Caco-2 (cell line): ENCODE measurements around the gene MAGEE1. TPM values are rescaled to one million over a fixed set of nuclear protein-coding genes. Genes with fewer than 3 reads are reported as not detected.

ENCODE experiments used
- Bru-seq: library from RNA; stranded (reverse); fragments of 400-500 nt; gene quantifications from one replicate; lab custom pipeline; 2021; lab: Mats Ljungman, UMichigan
- BruChase-seq, 2 experiments: library from RNA; stranded (reverse); fragments of 400-500 nt; gene quantifications; one replicate each; lab custom pipeline; 2021; lab: Mats Ljungman, UMichigan
- BruUV-seq: library from RNA; stranded (reverse); fragments of 400-500 nt; replicated peaks from 2 replicates; lab custom pipeline; 2021; lab: Mats Ljungman, UMichigan
- CTCF ChIA-PET: fragments of 300-600 bp; sonication (Branson Sonifier 250); formaldehyde crosslinking; loops from one replicate; lab custom pipeline; 2022; ENCODE audit warnings: antibody characterized with exemption; lab: Charles Lee
- POLR2A ChIA-PET: fragments of 300-600 bp; sonication (Branson Sonifier 250); formaldehyde crosslinking; loops from one replicate; lab custom pipeline; 2022; ENCODE audit warnings: antibody characterized with exemption; lab: Charles Lee
- DNase-seq, 2 experiments: peaks; one replicate each; pipeline versions ENCODE4 v3.0.0 to v3.0.0-alpha.2; 2020 to 2022
- H3K27me3 ChIP-seq: replicated peaks from 2 replicates; pipeline ENCODE4 v1.6.0; 2011; ENCODE audit warnings: low read length; ENCODE audit not compliant: control insufficient read depth, insufficient read depth
- H3K36me3 ChIP-seq: 2 replicates; pipeline ENCODE4 v1.5.1; 2011; ENCODE audit warnings: low read length; ENCODE audit not compliant: control insufficient read depth, insufficient read depth
- H3K4me1 ChIP-seq: fragments of 250-450 bp; sonication (Bioruptor Pico); 2 replicates; pipeline ENCODE4 v1.5.1; 2020; ENCODE audit warnings: mild to moderate bottlenecking
- H3K4me3 ChIP-seq: 2 replicates; pipeline ENCODE4 v1.5.1; 2011; ENCODE audit warnings: low read depth, mild to moderate bottlenecking, control low read depth, low read length
- H3K9me3 ChIP-seq: fragments of 250-450 bp; sonication (Bioruptor Pico); 2 replicates; pipeline ENCODE4 v1.5.1; 2020; ENCODE audit warnings: mild to moderate bottlenecking, moderate library complexity
- H3K27ac Mint-ChIP-seq: one replicate; pipeline ENCODE4 v1.8.0; 2022; ENCODE audit warnings: mixed read lengths; ENCODE audit not compliant: unreplicated experiment
- H3K27me3 Mint-ChIP-seq: one replicate; pipeline ENCODE4 v1.8.0; 2022; ENCODE audit warnings: mixed read lengths; ENCODE audit not compliant: insufficient read depth, unreplicated experiment
- H3K36me3 Mint-ChIP-seq: one replicate; pipeline ENCODE4 v1.8.0; 2022; ENCODE audit warnings: mild to moderate bottlenecking, mixed read lengths; ENCODE audit not compliant: insufficient read depth, unreplicated experiment
- H3K4me1 Mint-ChIP-seq: one replicate; pipeline ENCODE4 v1.8.0; 2022; ENCODE audit warnings: low read depth, mixed read lengths; ENCODE audit not compliant: unreplicated experiment
- H3K4me3 Mint-ChIP-seq: one replicate; pipeline ENCODE4 v1.8.0; 2022; ENCODE audit warnings: mild to moderate bottlenecking, moderate library complexity, mixed read lengths; ENCODE audit not compliant: unreplicated experiment
- H3K9me3 Mint-ChIP-seq: one replicate; pipeline ENCODE4 v1.8.0; 2022; ENCODE audit warnings: mixed read lengths; ENCODE audit not compliant: unreplicated experiment
- CTCF ChIP-seq, 2 experiments: fragments of 200-600 bp in 1 of 2; IDR thresholded peaks; 1 replicate in 1 of 2; 2 replicates in 1 of 2; pipeline versions ENCODE4 v1.5.1 to v1.8.0; 2011 to 2022; ENCODE audit warnings: antibody characterized with exemption in 1 of 2, control low read depth in 1 of 2, inconsistent platforms in 1 of 2, low read depth in 1 of 2, low read length in 1 of 2, mild to moderate bottlenecking in 1 of 2, moderate library complexity in 1 of 2; ENCODE audit not compliant: insufficient read depth in 1 of 2, severe bottlenecking in 1 of 2, unreplicated experiment in 1 of 2
- intact Hi-C: fragments of 100-400 bp; cut with micrococcal nuclease; formaldehyde crosslinking; loops from one replicate; pipeline ENCODE4 v1.10.0; 2022; ENCODE audit not compliant: unreplicated experiment
- long read RNA-seq: library from polyadenylated mRNA; stranded (forward); transcript quantifications from one replicate; pipeline ENCODE4 v2.0.0, GENCODE V29; 2022
- total RNA-seq: library from RNA; stranded (reverse); gene quantifications from 2 replicates; pipeline ENCODE4 v1.2.3, GENCODE V29; 2022

The MAGEE1 gene
- 0.56 and 0.66 TPM in 2 replicates for total RNA-seq
- percentile 28 among the genes with signal in this experiment for Bru-seq, nascent RNA
- percentile 45 among the genes with signal in this experiment for BruChase-seq, experiment 1, labeled RNA remaining after a 2-hour chase
- percentile 21 among the genes with signal in this experiment for BruChase-seq, experiment 2, labeled RNA remaining after a 6-hour chase
- long read RNA-seq, result 0 reads

GRCh38 chrX:76427560-76428242 is at the start of gene MAGEE1:
MAGEE1 (plus strand) TSS chrX:76427710; CDS start chrX:76427931, 221 bp downstream.
- CTCF ChIA-PET, result no interaction called here
- Mint-ChIP-seq H3K27me3 (no peaks in the 10 kb centered on the region), H3K4me3 (peak within 1 kb of the TSS; percentile 80), H3K4me1 (no peaks in the 10 kb centered on the region), H3K36me3 (no peaks in the 10 kb centered on the region), H3K27ac (no peak within 1 kb of the TSS), H3K9me3 (no peaks in the 10 kb centered on the region)
- POLR2A ChIA-PET, result no interaction called here
- H3K27me3 ChIP-seq, result no peaks in the 10 kb centered on the region
- H3K36me3 ChIP-seq, result no peaks in the 10 kb centered on the region
- H3K4me3 ChIP-seq, result peak within 1 kb of the TSS; percentile 41
- TF ChIP-seq CTCF (IDR thresholded peaks at IDR 0.05; ENCODE audit: insufficient read depth in 1 of 2, low read depth in 1 of 2, low read length in 1 of 2, severe bottlenecking in 1 of 2, unreplicated experiment in 1 of 2), result no peak
- DNase-seq, result peak; percentile 62 to 63
- BruUV-seq, result no TSS peak
- no peaks in the 10 kb centered on the region for H3K4me1 ChIP-seq
- intact Hi-C loops, result loop anchor here (1.0 kb wide), 1 partner anchor 27 kb away; no protein-coding TSS in a partner anchor
- H3K9me3 ChIP-seq, result no peaks in the 10 kb centered on the region

GRCh38 chrX:76398970-76399369 is 28.5 kb upstream of the MAGEE1 start:
- Mint-ChIP-seq H3K9me3 (no peaks in the 10 kb centered on the region), H3K4me1 (no peaks in the 10 kb centered on the region), H3K36me3 (no peaks in the 10 kb centered on the region), H3K27ac (no peak overlapping the region), H3K27me3 (peaks cover 5% of the 10 kb centered on the region), H3K4me3 (no peak overlapping the region)
- POLR2A ChIA-PET, result no interaction called here
- no TSS peak for BruUV-seq
- CTCF ChIA-PET, result no interaction called here
- Histone ChIP-seq H3K4me1 (no peaks in the 10 kb centered on the region), H3K9me3 (no peaks in the 10 kb centered on the region), H3K4me3 (no peak overlapping the region), H3K36me3 (no peaks in the 10 kb centered on the region), H3K27me3 (no peaks in the 10 kb centered on the region)
- intact Hi-C loops, result no loop called here
- no peak for DNase-seq
- no peak for TF ChIP-seq CTCF (IDR thresholded peaks at IDR 0.05; ENCODE audit: insufficient read depth in 1 of 2, low read depth in 1 of 2, low read length in 1 of 2, severe bottlenecking in 1 of 2, unreplicated experiment in 1 of 2)

GRCh38 chrX:76407795-76408194 is 19.7 kb upstream of the MAGEE1 start:
- intact Hi-C loops, result no loop called here
- DNase-seq, result no peak
- Mint-ChIP-seq H3K9me3 (no peaks in the 10 kb centered on the region), H3K36me3 (no peaks in the 10 kb centered on the region), H3K27me3 (peaks cover 3% of the 10 kb centered on the region), H3K27ac (no peak overlapping the region), H3K4me3 (no peak overlapping the region), H3K4me1 (no peaks in the 10 kb centered on the region)
- ChIA-PET CTCF (no interaction called here), POLR2A (no interaction called here)
- Histone ChIP-seq H3K27me3 (no peaks in the 10 kb centered on the region), H3K36me3 (no peaks in the 10 kb centered on the region), H3K4me3 (no peak overlapping the region), H3K4me1 (no peaks in the 10 kb centered on the region), H3K9me3 (no peaks in the 10 kb centered on the region)
- TF ChIP-seq CTCF (IDR thresholded peaks at IDR 0.05; ENCODE audit: insufficient read depth in 1 of 2, low read depth in 1 of 2, low read length in 1 of 2, severe bottlenecking in 1 of 2, unreplicated experiment in 1 of 2), result no peak
- BruUV-seq, result no TSS peak
